Measurements from ENCODE around the gene NPAS4. TPM values are rescaled to one million over a fixed set of nuclear protein-coding genes. Genes with fewer than 3 reads are reported as not detected.
A peak's percentile ranks its signal among the peaks of the same experiment; 100 is the strongest.
"Not testable (repeated sequence)": the region's sequence is repeated elsewhere in the genome, so short reads cannot be mapped to it uniquely, and the experiment has no call there.

NPAS4 gene
- total and polyA plus RNA-seq, 8 donors = 0.08 to 0.63 (median 0.14) TPM; not detected in 5

DNA sequence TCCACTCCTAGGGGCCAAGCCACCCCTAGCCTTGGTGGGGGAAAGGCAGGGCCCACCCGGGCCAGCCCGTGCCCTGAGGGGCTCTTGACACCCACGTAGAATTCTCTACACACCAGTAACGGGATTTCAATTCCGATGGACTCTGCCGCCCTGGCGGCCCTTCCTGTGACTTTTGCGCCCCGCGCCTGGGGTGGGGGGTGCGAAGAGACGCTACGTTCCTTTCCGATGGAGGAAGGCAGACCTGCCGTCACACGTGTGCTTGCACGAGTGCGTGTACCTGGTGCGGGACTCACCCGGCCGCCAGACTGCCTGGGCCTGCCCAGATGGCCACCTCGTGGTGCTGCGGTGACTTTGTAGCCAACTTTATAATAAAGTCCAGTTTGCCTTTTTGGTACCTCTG is 5.5 kb downstream of the NPAS4 start:
- no peak overlapping the region for H3K27ac ChIP-seq

DNA sequence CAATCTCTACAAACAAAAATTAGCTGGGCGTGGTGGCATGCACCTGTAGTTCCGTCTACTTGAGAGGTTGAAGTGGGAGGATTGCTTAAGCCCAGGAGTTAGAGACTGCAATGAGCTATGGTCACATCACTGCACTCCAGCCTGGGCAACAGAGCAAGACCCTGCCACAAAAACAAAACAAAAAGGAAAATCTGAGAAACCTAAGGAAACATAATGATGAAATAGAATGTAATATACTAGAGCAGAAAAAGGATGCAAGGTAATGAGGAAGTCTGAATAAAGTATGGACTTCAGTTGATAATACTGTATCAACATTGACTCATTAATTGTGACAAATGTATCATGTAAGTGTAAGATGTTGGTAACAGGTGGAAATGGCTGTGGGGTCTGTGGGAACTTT is 8.1 kb downstream of the NPAS4 start:
- Histone ChIP-seq H3K27me3 (no peaks in the 10 kb centered on the region), H3K27ac (no peak overlapping the region), H3K9me3 (no peaks in the 10 kb centered on the region), H3K36me3 (no peaks in the 10 kb centered on the region), H3K4me3 (no peak overlapping the region), H3K4me1 (no peaks in the 10 kb centered on the region)
- FAIRE-seq (no peak), DNase-seq (no peak), ATAC-seq (no peak)
- intact Hi-C loops (cut with DNase I) = no loop called here
- 81 to 89% methylated on average over 2 of the region's 2 CpGs for WGBS, 2 donors
- TF ChIP-seq, protein P1, sequence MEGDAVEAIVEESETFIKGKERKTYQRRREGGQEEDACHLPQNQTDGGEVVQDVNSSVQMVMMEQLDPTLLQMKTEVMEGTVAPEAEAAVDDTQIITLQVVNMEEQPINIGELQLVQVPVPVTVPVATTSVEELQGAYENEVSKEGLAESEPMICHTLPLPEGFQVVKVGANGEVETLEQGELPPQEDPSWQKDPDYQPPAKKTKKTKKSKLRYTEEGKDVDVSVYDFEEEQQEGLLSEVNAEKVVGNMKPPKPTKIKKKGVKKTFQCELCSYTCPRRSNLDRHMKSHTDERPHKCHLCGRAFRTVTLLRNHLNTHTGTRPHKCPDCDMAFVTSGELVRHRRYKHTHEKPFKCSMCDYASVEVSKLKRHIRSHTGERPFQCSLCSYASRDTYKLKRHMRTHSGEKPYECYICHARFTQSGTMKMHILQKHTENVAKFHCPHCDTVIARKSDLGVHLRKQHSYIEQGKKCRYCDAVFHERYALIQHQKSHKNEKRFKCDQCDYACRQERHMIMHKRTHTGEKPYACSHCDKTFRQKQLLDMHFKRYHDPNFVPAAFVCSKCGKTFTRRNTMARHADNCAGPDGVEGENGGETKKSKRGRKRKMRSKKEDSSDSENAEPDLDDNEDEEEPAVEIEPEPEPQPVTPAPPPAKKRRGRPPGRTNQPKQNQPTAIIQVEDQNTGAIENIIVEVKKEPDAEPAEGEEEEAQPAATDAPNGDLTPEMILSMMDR (IDR thresholded peaks at IDR 0.05) = no peak

More for the DNA sequence above, 5.5 kb downstream of the NPAS4 start:
- Histone ChIP-seq H3K27me3 (no peaks in the 10 kb centered on the region), H3K36me3 (no peaks in the 10 kb centered on the region), H3K4me1 (no peaks in the 10 kb centered on the region), H3K4me3 (no peak overlapping the region), H3K9me3 (no peaks in the 10 kb centered on the region)
- TF ChIP-seq, protein P1 (IDR thresholded peaks at IDR 0.05) = no peak
- ATAC-seq = no peak
- FAIRE-seq = no peak
- DNase-seq = no peak
- intact Hi-C loops (cut with DNase I) = no loop called here
- 52 to 55% methylated on average over 23 of the region's 23 CpGs for WGBS, 2 donors

DNA sequence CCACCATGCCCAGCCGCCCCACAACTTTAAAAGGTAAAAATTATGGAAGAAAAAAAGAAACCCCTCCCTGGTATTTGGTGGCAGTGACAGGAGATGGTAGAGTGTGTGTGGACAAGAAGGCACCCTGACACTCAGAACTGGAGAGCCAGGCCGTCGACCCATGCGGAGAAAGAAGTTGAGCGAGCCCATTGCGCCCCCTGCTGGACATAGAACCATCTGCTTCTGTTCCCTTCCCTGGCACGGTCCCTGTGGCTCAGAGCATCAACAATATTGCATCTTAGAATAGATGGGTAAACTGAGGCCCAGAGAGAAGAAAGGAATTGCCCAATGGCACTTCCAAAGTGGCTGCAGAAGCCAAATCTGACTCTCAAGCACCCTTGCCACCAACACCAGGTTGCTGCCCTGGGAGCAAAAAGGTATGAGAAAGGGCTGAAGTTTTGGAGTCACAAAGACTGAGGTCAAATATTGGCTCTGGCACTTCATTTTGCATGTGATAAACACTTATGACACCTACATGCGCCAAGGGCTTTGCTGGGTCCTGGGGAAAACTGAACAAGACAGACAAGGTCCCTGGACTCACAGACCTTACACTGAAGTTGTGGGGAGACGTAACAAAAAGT is 9.3 kb downstream of the NPAS4 start:
- Histone ChIP-seq H3K4me3 (no peak overlapping the region), H3K4me1 (no peaks in the 10 kb centered on the region), H3K27me3 (no peaks in the 10 kb centered on the region), H3K9me3 (no peaks in the 10 kb centered on the region), H3K27ac (no peak overlapping the region), H3K36me3 (peaks cover 0 to 2% (median 0%) of the 10 kb centered on the region in 3 donors)
- TF ChIP-seq, protein P1 (IDR thresholded peaks at IDR 0.05) = peak; percentile 59 to 71 (median 63)
- intact Hi-C loops (cut with DNase I) = no loop called here
- FAIRE-seq (no peak), DNase-seq (peak; percentile 29 to 85 (median 64)), ATAC-seq (peak; percentile 61 to 93 (median 90))
- 31 to 32% methylated on average over 9 of the region's 9 CpGs for WGBS, 2 donors

DNA sequence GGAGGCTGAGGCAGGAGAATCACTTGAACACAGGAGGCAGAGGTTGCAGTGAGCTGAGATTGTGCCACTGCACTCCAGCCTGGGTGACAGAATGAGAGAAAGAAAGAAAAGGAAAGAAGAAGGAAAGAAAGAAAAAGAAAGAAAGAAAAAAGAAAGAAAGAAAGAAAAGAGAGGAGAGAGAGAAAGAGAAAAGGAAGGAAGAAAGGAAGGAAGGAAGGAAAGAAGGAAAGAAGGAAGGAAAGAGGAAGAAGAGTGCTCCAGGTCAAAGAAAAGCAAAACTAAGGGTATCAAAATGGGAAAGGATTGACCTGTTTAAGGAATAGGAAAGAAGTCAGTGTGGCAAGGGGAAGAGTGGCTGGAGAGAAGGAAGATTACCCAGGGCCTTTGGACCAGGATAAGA is 10.5 kb downstream of the NPAS4 start:
- FAIRE-seq; H3K4me3 ChIP-seq; DNase-seq; intact Hi-C loops (cut with DNase I); H3K27me3 ChIP-seq; ATAC-seq; H3K27ac ChIP-seq; H3K9me3 ChIP-seq; H3K4me1 ChIP-seq; H3K36me3 ChIP-seq: not testable (repeated sequence)

DNA sequence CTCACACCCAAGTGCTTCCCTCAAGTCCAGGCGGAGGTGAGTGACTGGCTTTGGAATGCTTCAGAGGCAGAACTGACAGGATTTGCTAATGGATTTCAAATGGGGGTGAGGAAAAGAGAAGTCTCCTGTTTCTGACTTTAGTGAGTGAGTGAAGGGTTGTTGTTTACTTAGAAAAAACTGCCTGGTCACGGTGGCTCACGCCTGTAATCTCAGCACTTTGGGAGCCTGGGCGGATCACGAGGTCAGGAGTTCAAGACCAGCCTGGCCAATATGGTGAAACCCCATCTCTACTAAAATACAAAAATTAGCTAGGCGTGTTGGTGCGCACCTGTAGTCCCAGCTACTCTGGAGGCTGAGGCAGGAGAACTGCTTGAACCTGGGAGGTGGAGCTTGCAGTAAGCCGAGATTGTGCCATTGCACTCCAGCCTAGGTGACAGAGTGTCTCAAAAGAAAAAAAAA is 11.1 kb downstream of the NPAS4 start:
- DNase-seq; H3K4me1 ChIP-seq; H3K4me3 ChIP-seq; FAIRE-seq; H3K27ac ChIP-seq; H3K9me3 ChIP-seq; H3K27me3 ChIP-seq; H3K36me3 ChIP-seq; intact Hi-C loops (cut with DNase I); ATAC-seq: not testable (repeated sequence)
- WGBS, 2 donors = 83 to 87% methylated on average over 8 of the region's 8 CpGs

DNA sequence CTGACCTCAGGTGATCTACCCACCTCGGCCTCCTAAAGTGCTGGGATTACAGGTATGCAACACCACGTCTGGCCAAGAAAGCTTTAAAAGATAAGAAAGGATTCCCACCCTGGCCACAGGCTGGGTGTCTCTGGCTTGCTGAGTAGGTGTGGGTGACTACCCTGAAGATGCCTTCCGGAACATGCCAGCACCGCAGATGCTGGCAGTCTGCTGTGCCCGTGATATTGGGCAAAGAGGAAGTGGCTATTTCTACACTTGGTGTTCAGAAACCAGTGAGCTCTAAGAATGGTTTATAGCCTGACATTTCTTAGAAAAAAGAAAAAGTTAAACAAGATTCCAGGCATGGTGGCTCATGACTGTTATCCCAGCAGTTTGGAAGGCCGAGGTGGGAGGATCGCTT is 11.8 kb downstream of the NPAS4 start:
- WGBS, 2 donors = 88 to 92% methylated on average over 7 of the region's 7 CpGs
- TF ChIP-seq, protein P1 (IDR thresholded peaks at IDR 0.05) = no peak
- ATAC-seq (no peak), DNase-seq (no peak), FAIRE-seq (no peak)
- H3K27ac ChIP-seq = no peak overlapping the region
- no peaks in the 10 kb centered on the region for H3K9me3 ChIP-seq
- intact Hi-C loops (cut with DNase I) = no loop called here
- peaks cover 0 to under 1% (median under 1%) of the 10 kb centered on the region in 3 donors for H3K4me1 ChIP-seq
- peaks cover 0 to 6% (median 0%) of the 10 kb centered on the region in 3 donors for H3K36me3 ChIP-seq
- no peak overlapping the region for H3K4me3 ChIP-seq
- no peaks in the 10 kb centered on the region for H3K27me3 ChIP-seq

Data from pancreas (tissue), 10 donors.